NCI-H1436 (cell line): ENCODE results near the gene DHRS13.
"Not testable (repeated sequence)": the region's sequence is repeated elsewhere in the genome, so short reads cannot be mapped to it uniquely, and the experiment has no call there.

Experiments
- DNase-seq: peaks from one replicate; lab custom pipeline; 2025; lab: John Stamatoyannopoulos, UW

The DHRS13 gene

GRCh38 chr17:28901866-28902818, 737 bp downstream of the DHRS13 start:
- DNase-seq = peak; percentile 57

- no peak for DNase-seq
These were observed 1.7 kb downstream of the DHRS13 start for GRCh38 chr17:28900986-28901726.

- no peak for DNase-seq
These were observed 3.6 kb downstream of the DHRS13 start for GRCh38 chr17:28899212-28899815.

GRCh38 chr17:28898527-28898955, 4.3 kb downstream of the DHRS13 start:
- DNase-seq = no peak

GRCh38 chr17:28897769-28898526, 4.9 kb downstream of the DHRS13 start:
- no peak for DNase-seq

- peak; percentile 68 for DNase-seq
These were observed 5.8 kb downstream of the DHRS13 start, which contains the start of gene FLOT2 for GRCh38 chr17:28896884-28897768. Gene FLOT2 (minus strand): TSS chr17:28897733. CDS start chr17:28897574, 159 bp downstream.

GRCh38 chr17:28896491-28896883, 6.4 kb downstream of the DHRS13 start:
- no peak for DNase-seq

- DNase-seq = no peak
These were observed 7.0 kb downstream of the DHRS13 start for GRCh38 chr17:28895794-28896447.

GRCh38 chr17:28893248-28894183, 9.4 kb downstream of the DHRS13 start:
- DNase-seq = not testable (repeated sequence)

GRCh38 chr17:28892024-28892423, 10.9 kb downstream of the DHRS13 start:
- no peak for DNase-seq

- DNase-seq = no peak
These were observed 11.7 kb downstream of the DHRS13 start for GRCh38 chr17:28891201-28891600.

GRCh38 chr17:28889996-28890395, 12.9 kb downstream of the DHRS13 start:
- DNase-seq = no peak

- DNase-seq = no peak
These were observed 14.0 kb downstream of the DHRS13 start for GRCh38 chr17:28888832-28889231.

GRCh38 chr17:28887871-28888471, 14.9 kb downstream of the DHRS13 start:
- no peak for DNase-seq

- no peak for DNase-seq
These were observed 16.9 kb downstream of the DHRS13 start for GRCh38 chr17:28885951-28886350.

GRCh38 chr17:28885363-28885762, 17.5 kb downstream of the DHRS13 start:
- no peak for DNase-seq

GRCh38 chr17:28883967-28884702, 18.7 kb downstream of the DHRS13 start:
- DNase-seq = no peak
